AG09309 (cell line): Measurements from ENCODE around the gene PAQR7.

ENCODE experiments used
- DNase-seq: peaks from one replicate; pipeline ENCODE4 v3.0.0-alpha.2; 2010; ENCODE audit warnings: low read depth
- H3K4me3 ChIP-seq: 2 replicates; pipeline ENCODE4 v1.5.1; 2011; ENCODE audit warnings: mild to moderate bottlenecking, low read depth, low read length, moderate library complexity; ENCODE audit not compliant: control insufficient read depth
- TF ChIP-seq, protein P1 (sequence below): IDR thresholded peaks from 2 replicates; pipeline ENCODE4 v1.5.1; 2011; ENCODE audit warnings: mild to moderate bottlenecking, low read depth, low read length, inconsistent platforms; ENCODE audit not compliant: insufficient read depth, control insufficient read depth; ENCODE audit errors: missing control alignments

PAQR7 gene

DNA sequence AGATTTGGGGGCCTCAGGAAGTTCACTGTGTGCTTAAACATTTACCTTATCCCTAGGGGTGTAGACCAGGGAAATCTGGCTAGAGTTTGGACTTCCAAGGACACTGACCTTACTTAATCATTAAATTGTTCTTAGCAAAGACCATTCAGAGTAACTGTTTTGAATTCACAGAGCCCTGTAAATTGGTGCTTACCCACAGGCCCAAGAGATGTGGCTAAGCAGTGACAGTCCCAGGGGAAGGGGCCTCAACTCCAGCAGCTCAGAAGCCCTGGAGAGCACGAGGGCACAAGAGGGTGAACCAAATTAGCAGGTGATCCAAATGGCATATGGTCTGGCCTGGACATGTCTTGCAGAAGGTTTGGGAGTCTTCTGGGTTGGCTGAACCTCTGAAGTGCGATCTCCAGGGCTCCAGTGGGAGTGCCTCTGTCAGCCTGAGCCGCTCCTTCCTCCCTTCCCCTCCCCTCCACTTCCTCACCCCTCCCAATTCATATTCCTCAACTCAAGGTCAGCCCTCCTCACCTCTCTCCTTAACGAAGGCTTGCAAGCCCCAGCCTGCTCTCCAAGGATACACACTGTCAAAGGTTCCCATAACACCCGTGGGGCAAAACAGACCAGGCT lies 4.3 kb downstream of the PAQR7 start:
- TF ChIP-seq, protein P1, sequence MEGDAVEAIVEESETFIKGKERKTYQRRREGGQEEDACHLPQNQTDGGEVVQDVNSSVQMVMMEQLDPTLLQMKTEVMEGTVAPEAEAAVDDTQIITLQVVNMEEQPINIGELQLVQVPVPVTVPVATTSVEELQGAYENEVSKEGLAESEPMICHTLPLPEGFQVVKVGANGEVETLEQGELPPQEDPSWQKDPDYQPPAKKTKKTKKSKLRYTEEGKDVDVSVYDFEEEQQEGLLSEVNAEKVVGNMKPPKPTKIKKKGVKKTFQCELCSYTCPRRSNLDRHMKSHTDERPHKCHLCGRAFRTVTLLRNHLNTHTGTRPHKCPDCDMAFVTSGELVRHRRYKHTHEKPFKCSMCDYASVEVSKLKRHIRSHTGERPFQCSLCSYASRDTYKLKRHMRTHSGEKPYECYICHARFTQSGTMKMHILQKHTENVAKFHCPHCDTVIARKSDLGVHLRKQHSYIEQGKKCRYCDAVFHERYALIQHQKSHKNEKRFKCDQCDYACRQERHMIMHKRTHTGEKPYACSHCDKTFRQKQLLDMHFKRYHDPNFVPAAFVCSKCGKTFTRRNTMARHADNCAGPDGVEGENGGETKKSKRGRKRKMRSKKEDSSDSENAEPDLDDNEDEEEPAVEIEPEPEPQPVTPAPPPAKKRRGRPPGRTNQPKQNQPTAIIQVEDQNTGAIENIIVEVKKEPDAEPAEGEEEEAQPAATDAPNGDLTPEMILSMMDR = no peak
- no peak for DNase-seq
- H3K4me3 ChIP-seq = no peak overlapping the region

DNA sequence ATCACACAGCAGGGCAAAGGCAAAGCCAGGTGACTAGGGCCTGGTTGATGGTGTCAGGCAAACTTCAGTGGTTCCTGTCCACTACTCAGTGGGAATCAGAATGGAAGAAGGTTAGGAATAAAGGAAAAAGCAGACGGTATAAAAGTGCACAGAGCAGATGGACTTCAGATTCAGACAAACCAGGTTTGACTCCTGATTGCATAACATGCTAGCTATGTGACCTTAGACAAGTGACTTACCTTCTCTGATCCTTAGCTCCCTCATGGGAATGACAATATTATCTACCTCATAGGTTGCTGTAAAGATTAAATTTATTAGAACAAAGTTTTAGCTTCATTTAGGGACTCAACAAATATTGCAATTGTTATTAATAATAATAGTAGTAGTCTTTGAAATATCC lies 4.9 kb downstream of the PAQR7 start:
- H3K4me3 ChIP-seq = no peak overlapping the region
- TF ChIP-seq, protein P1 = no peak
- DNase-seq = no peak

DNA sequence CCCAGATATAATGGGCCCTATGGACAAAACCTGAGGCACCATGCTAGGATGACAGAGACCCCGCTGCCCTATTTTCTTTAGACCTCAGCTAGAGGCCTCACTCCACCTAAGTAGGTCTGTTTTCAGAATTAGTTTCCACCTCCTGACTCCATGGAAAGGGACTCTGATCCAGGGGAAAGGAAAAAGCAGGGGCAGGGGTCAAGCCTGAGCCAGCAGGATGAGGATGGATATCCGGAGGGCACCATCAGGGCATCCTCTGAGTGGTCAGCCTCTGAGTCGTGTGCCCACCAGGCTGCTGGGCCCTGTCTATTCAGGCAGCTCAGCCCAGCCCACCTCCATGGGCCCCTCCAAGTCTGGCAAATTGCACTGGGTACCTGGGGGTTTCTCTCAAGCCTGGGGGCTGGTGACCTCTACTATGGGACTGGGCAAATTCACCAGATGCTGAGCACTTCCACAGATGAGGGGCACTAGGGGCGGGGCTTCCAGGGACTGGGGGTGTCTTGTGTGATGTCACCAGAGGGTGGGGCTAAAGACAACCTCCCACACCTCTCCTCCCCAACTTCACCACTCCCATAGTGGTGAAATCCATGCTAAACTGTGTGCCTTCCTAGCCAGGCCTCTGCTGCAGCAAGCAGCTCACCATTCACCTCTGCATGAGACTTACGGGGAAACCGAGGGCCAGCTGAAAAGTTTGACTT lies 5.5 kb downstream of the PAQR7 start:
- DNase-seq = no peak
- TF ChIP-seq, protein P1 = no peak

DNA sequence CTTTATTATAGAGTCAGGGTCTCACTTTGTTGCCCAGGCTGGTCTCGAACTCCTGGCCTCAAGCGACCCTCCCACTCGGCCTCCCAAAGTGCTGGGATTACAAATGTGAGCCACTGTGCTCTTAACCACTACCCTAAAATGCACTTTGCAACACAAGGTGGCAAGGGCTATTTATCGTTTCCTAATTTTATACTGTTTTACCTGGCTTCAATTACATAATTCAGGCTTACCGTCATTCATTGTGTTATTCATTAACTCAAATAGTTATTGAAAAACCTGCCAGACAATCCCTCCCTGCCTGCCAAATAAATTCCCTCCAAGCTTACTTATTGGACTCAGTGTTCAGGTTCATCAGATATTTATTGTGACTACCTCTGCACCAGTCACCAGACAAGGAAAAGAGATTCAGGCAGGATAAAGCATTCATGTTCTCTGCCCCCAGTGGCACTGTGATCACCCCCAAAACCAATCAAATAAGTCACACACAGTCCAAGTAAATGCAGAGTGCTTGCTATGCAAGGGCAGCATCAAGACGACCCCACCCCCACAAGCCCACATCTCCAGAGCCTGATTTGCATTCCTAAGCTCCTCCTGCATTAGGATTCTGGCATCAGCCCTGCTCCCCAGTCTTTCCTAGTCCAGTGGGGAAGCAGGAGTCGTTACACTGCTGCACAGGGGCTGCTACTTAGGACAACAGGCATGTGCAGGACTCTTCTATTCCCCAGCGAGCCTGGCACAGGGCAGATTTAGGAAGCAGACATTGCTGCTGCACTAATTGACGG lies 8.1 kb downstream of the PAQR7 start:
- H3K4me3 ChIP-seq = no peak overlapping the region
- TF ChIP-seq, protein P1 = no peak
- no peak for DNase-seq

More for the DNA sequence above, 5.5 kb downstream of the PAQR7 start:
- no peak overlapping the region for H3K4me3 ChIP-seq

DNA sequence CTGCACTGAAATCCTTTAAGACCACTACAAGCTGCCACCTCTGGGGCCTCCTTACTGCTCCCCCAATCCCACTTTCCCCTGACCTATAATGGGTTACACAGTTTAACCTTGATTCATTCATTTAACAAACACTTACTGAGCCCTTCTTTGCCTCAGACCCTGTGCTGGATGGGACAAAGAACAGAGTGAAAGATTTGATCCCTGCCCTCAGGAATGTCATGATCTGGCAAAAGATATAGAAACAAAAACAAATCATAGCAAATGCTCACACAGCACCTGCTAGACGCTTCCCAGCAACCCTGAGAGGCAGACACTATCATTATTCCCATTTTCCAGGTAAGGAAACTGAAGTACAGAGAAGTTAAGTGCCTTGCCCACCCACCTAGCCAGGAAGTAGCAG lies 9.2 kb downstream of the PAQR7 start:
- H3K4me3 ChIP-seq = no peak overlapping the region
- TF ChIP-seq, protein P1 = no peak
- DNase-seq = no peak

DNA sequence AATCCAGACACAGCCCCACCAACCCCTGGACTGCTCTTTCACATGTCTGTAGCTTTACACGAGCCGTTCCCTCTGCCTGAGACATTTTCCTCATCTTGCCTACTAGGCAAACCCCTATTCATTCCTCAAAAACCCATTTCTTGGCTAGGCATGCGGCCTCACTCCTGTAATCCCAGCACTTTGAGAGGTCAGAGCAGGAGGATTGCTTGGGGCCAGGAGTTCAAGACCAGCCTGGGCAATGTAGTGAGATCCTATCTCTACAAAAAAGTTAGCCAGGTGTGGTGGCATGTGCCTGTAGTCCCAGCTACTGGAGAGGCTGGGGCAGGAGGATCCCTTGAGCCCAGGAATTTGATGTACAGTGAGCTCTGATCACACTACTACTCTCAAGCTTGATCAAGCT lies 11.1 kb downstream of the PAQR7 start:
- DNase-seq = no peak
- no peak overlapping the region for H3K4me3 ChIP-seq
- TF ChIP-seq, protein P1 = no peak
